Kidney tubule cell (primary cell): Measurements from ENCODE around the gene DXO.

ENCODE experiments used
- DNase-seq: peaks from one replicate; pipeline ENCODE4 v3.0.0-alpha.2; 2018; ENCODE audit warnings: low spot score

The DXO gene

DNA sequence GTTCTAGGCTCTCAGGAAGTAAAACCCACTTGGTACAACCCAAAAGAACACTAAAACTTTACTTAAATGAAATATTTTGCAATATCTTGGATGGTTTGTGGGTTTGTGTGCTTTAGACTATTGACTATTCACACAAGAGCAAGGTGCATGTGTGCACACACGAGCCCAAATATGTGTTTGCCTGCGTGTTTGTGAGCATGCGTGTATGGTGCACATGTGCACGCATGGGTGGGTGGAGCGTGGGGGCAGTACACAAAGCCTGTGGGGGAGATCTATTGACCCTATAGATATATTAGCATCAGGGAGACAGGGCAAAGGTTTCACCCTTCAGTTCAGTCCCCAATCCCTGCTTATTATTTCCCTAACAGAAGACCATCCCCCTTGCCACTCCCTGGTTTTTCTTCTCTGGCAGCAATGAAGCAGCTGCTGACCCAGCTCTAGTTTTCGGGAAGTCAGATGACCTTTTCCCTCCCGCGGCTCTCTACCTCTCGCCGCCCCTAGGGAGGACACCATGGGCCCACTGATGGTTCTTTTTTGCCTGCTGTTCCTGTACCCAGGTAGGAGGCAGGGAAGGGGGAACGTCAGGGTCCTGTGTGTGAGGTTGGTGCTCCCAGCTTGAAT lies 44.6 kb downstream of the DXO start, which contains the start of gene C2:
C2 (plus strand) TSS at position 476 of the 621 bp plus-strand sequence; CDS start at position 512, 36 bp downstream.
- DNase-seq: no peak

GRCh38 chr6:31922942-31923341 lies 49.0 kb downstream of the DXO start:
- DNase-seq: no peak

- no peak for DNase-seq
These were observed 51.1 kb downstream of the DXO start for GRCh38 chr6:31920811-31921210.
